Measurements from ENCODE around the gene FGFR3. TPM values are rescaled to one million over a fixed set of nuclear protein-coding genes. Genes with fewer than 3 reads are reported as not detected.
A peak's percentile ranks its signal among the peaks of the same experiment; 100 is the strongest.

FGFR3 gene
- total RNA-seq, 1 experiment from 2014 or later = 2.4 TPM

- H3K27ac ChIP-seq = no peak overlapping the region
- no peaks in the 10 kb centered on the region for H3K36me3 ChIP-seq
- no peak for DNase-seq
- H3K4me1 ChIP-seq = peaks cover 48% of the 10 kb centered on the region
- H3K9me3 ChIP-seq (replicated peaks) = no peaks in the 10 kb centered on the region
- peaks cover 49% of the 10 kb centered on the region for H3K27me3 ChIP-seq
- H3K4me3 ChIP-seq = no peak overlapping the region
These were observed 21.4 kb upstream of the FGFR3 start for GRCh38 chr4:1771555-1772305.

- Histone ChIP-seq H3K4me1 (peaks cover 46% of the 10 kb centered on the region), H3K36me3 (no peaks in the 10 kb centered on the region), H3K27ac (no peak overlapping the region), H3K9me3 (replicated peaks) (no peaks in the 10 kb centered on the region), H3K27me3 (peaks cover 52% of the 10 kb centered on the region), H3K4me3 (peak overlapping the region; percentile 5; the same call in 1 of the 2 replicates)
- peak; percentile 75 to 82 for DNase-seq
These were observed 20.1 kb upstream of the FGFR3 start for GRCh38 chr4:1772853-1773538.

GRCh38 chr4:1773754-1774153 lies 19.3 kb upstream of the FGFR3 start:
- H3K4me3 ChIP-seq = no peak overlapping the region
- peaks cover 52% of the 10 kb centered on the region for H3K27me3 ChIP-seq
- H3K36me3 ChIP-seq = no peaks in the 10 kb centered on the region
- no peak for DNase-seq
- H3K27ac ChIP-seq = no peak overlapping the region
- peaks cover 51% of the 10 kb centered on the region for H3K4me1 ChIP-seq
- H3K9me3 ChIP-seq (replicated peaks) = no peaks in the 10 kb centered on the region

- Histone ChIP-seq H3K4me3 (no peak overlapping the region), H3K27ac (no peak overlapping the region), H3K36me3 (no peaks in the 10 kb centered on the region), H3K4me1 (peaks cover 54% of the 10 kb centered on the region), H3K27me3 (peaks cover 39% of the 10 kb centered on the region), H3K9me3 (replicated peaks) (no peaks in the 10 kb centered on the region)
- no peak for DNase-seq
These were observed 17.2 kb upstream of the FGFR3 start for GRCh38 chr4:1775731-1776500.

GRCh38 chr4:1776521-1777161 lies 16.5 kb upstream of the FGFR3 start:
- peaks cover 32% of the 10 kb centered on the region for H3K27me3 ChIP-seq
- no peak for DNase-seq
- no peaks in the 10 kb centered on the region for H3K36me3 ChIP-seq
- no peak overlapping the region for H3K27ac ChIP-seq
- H3K4me1 ChIP-seq = peaks cover 47% of the 10 kb centered on the region
- H3K4me3 ChIP-seq = no peak overlapping the region
- H3K9me3 ChIP-seq (replicated peaks) = no peaks in the 10 kb centered on the region

GRCh38 chr4:1777822-1778641 lies 15.1 kb upstream of the FGFR3 start:
- H3K4me1 ChIP-seq = peaks cover 33% of the 10 kb centered on the region
- peak; percentile 54 to 62 for DNase-seq
- no peaks in the 10 kb centered on the region for H3K9me3 ChIP-seq (replicated peaks)
- no peaks in the 10 kb centered on the region for H3K36me3 ChIP-seq
- no peak overlapping the region for H3K27ac ChIP-seq
- H3K27me3 ChIP-seq = peaks cover 21% of the 10 kb centered on the region; the same call in 1 of the 2 replicates
- no peak overlapping the region for H3K4me3 ChIP-seq

GRCh38 chr4:1778642-1779392 lies 14.3 kb upstream of the FGFR3 start:
- DNase-seq = no peak
- peaks cover 23% of the 10 kb centered on the region for H3K27me3 ChIP-seq
- H3K4me1 ChIP-seq = peaks cover 25% of the 10 kb centered on the region
- H3K4me3 ChIP-seq = no peak overlapping the region
- H3K27ac ChIP-seq = no peak overlapping the region
- no peaks in the 10 kb centered on the region for H3K36me3 ChIP-seq
- no peaks in the 10 kb centered on the region for H3K9me3 ChIP-seq (replicated peaks)

- no peaks in the 10 kb centered on the region for H3K36me3 ChIP-seq
- DNase-seq = no peak
- H3K9me3 ChIP-seq (replicated peaks) = no peaks in the 10 kb centered on the region
- peaks cover 33% of the 10 kb centered on the region for H3K27me3 ChIP-seq
- H3K4me3 ChIP-seq = no peak overlapping the region
- H3K27ac ChIP-seq = no peak overlapping the region
- peaks cover 18% of the 10 kb centered on the region; the same call in 1 of the 2 replicates for H3K4me1 ChIP-seq
These were observed 13.3 kb upstream of the FGFR3 start for GRCh38 chr4:1779588-1780382.

- no peak for DNase-seq
- peaks cover 38% of the 10 kb centered on the region for H3K27me3 ChIP-seq
- H3K9me3 ChIP-seq (replicated peaks) = no peaks in the 10 kb centered on the region
- H3K27ac ChIP-seq = no peak overlapping the region
- no peaks in the 10 kb centered on the region for H3K36me3 ChIP-seq
- H3K4me3 ChIP-seq = no peak overlapping the region
- H3K4me1 ChIP-seq = peaks cover 18% of the 10 kb centered on the region; the same call in 1 of the 2 replicates
These were observed 12.7 kb upstream of the FGFR3 start for GRCh38 chr4:1780435-1780834.

GRCh38 chr4:1783015-1783414 lies 10.1 kb upstream of the FGFR3 start:
- H3K27me3 ChIP-seq = peaks cover 56% of the 10 kb centered on the region
- H3K27ac ChIP-seq = no peak overlapping the region
- no peaks in the 10 kb centered on the region for H3K36me3 ChIP-seq
- no peak overlapping the region for H3K4me3 ChIP-seq
- peaks cover 28% of the 10 kb centered on the region; the same call in 1 of the 2 replicates for H3K4me1 ChIP-seq
- no peaks in the 10 kb centered on the region for H3K9me3 ChIP-seq (replicated peaks)
- no peak for DNase-seq

- Histone ChIP-seq H3K4me1 (peaks cover 20% of the 10 kb centered on the region; the same call in 1 of the 2 replicates), H3K9me3 (replicated peaks) (no peaks in the 10 kb centered on the region), H3K4me3 (no peak overlapping the region), H3K36me3 (no peaks in the 10 kb centered on the region), H3K27ac (no peak overlapping the region), H3K27me3 (peaks cover 56% of the 10 kb centered on the region)
- no peak for DNase-seq
These were observed 9.1 kb upstream of the FGFR3 start for GRCh38 chr4:1783970-1784369.

GRCh38 chr4:1784395-1784788 lies 8.7 kb upstream of the FGFR3 start:
- no peak for DNase-seq
- peaks cover 58% of the 10 kb centered on the region for H3K27me3 ChIP-seq
- no peaks in the 10 kb centered on the region for H3K36me3 ChIP-seq
- H3K27ac ChIP-seq = no peak overlapping the region
- peaks cover 15% of the 10 kb centered on the region; the same call in 1 of the 2 replicates for H3K4me1 ChIP-seq
- no peaks in the 10 kb centered on the region for H3K9me3 ChIP-seq (replicated peaks)
- H3K4me3 ChIP-seq = no peak overlapping the region

All from SJCRH30 (cell line).